Activated CD4-positive, CD25-positive, alpha-beta regulatory T cell (primary cell): ENCODE measurements around the gene RPS5.
"Not testable (repeated sequence)": the region's sequence is repeated elsewhere in the genome, so short reads cannot be mapped to it uniquely, and the experiment has no call there.

Experiments used
- DNase-seq, 4 experiments: peaks; one replicate each; lab custom pipeline; 2025; lab: John Stamatoyannopoulos, UW

RPS5 gene

GRCh38 chr19:58356766-58357480, 30.1 kb upstream of the RPS5 start:
- no peak for DNase-seq

GRCh38 chr19:58357481-58358145, 29.5 kb upstream of the RPS5 start:
- DNase-seq, result no peak

GRCh38 chr19:58361900-58362271, 25.2 kb upstream of the RPS5 start:
- DNase-seq, result no peak

- DNase-seq, result peak; percentile 89 to 95 (median 94)
Observed at GRCh38 chr19:58362272-58362994, 24.6 kb upstream of the RPS5 start, which contains the start of gene ZNF497. TSS of gene ZNF497 (minus strand) at chr19:58362751. CDS start at chr19:58357635, 5,116 bp downstream.

- DNase-seq, result no peak
Observed at GRCh38 chr19:58364146-58364545, 22.9 kb upstream of the RPS5 start.

GRCh38 chr19:58366585-58367430, 20.3 kb upstream of the RPS5 start:
- no peak for DNase-seq

- DNase-seq, result no peak
Observed at GRCh38 chr19:58367698-58368454, 19.2 kb upstream of the RPS5 start.

GRCh38 chr19:58368561-58369360, 18.3 kb upstream of the RPS5 start:
- DNase-seq, result no peak

- DNase-seq, result no peak
Observed at GRCh38 chr19:58372311-58373133, 14.5 kb upstream of the RPS5 start.

- no peak for DNase-seq
Observed at GRCh38 chr19:58374200-58374599, 12.9 kb upstream of the RPS5 start.

GRCh38 chr19:58376724-58377123, 10.3 kb upstream of the RPS5 start:
- not testable (repeated sequence) for DNase-seq

- DNase-seq, result no peak
Observed at GRCh38 chr19:58379246-58379645, 7.8 kb upstream of the RPS5 start.

GRCh38 chr19:58380037-58380661, 6.9 kb upstream of the RPS5 start:
- DNase-seq, result no peak

GRCh38 chr19:58380662-58381459, 6.2 kb upstream of the RPS5 start, which contains the start of gene ZNF837:
TSS of gene ZNF837 (minus strand) at chr19:58381030. CDS start at chr19:58369332, 11,698 bp downstream.
- DNase-seq, result peak; percentile 88 to 97 (median 94)

GRCh38 chr19:58381460-58382212, 5.4 kb upstream of the RPS5 start:
- DNase-seq, result no peak

- no peak for DNase-seq
Observed at GRCh38 chr19:58382997-58383603, 4.0 kb upstream of the RPS5 start.
